Uterus (tissue), 4 donors: ENCODE measurements around the gene GZMM. TPM values are rescaled to one million over a fixed set of nuclear protein-coding genes. Genes with fewer than 3 reads are reported as not detected.

Source experiments
- DNase-seq, 2 donors: peaks; one replicate each; pipeline ENCODE4 v3.0.0-alpha.2; 2019 to 2020
- H3K27ac ChIP-seq, 2 donors: fragments of 200-600 bp; sonication (generic); 1 replicate in 1 of 2; 2 replicates in 1 of 2; pipeline ENCODE4 v1.5.1; 2016 to 2018
- H3K27me3 ChIP-seq, 2 donors: fragments of 200-600 bp; sonication (generic); one replicate each; pipeline ENCODE4 v1.5.1; 2018 to 2019; ENCODE audit warnings: control low read depth in 1 of 2
- H3K36me3 ChIP-seq, 2 donors: fragments of 200-600 bp; sonication (generic); one replicate each; pipeline ENCODE4 v1.5.1; 2019; ENCODE audit warnings: control low read depth in 1 of 2
- H3K4me1 ChIP-seq, 2 donors: fragments of 200-600 bp; sonication (generic); one replicate each; pipeline ENCODE4 v1.5.1; 2018 to 2019; ENCODE audit warnings: control low read depth in 1 of 2
- H3K4me3 ChIP-seq, 2 donors: fragments of 200-600 bp; sonication (generic); 1 replicate in 1 of 2; 2 replicates in 1 of 2; pipeline ENCODE4 v1.5.1; 2018 to 2019; ENCODE audit warnings: mild to moderate bottlenecking in 1 of 2
- H3K9me3 ChIP-seq, 2 donors: fragments of 200-600 bp; sonication (generic); one replicate each; pipeline ENCODE4 v1.5.1; 2019; ENCODE audit warnings: control low read depth in 1 of 2
- CTCF ChIP-seq, 4 experiments: fragments of 200-600 bp in 2 of 4; fragments of 450-650 bp in 2 of 4; sonication (generic) in 2 of 4; IDR thresholded peaks; one replicate each; pipeline ENCODE4 v1.5.1; 2016 to 2019; ENCODE audit warnings: antibody characterized with exemption in 4 of 4, mild to moderate bottlenecking in 2 of 4, moderate library complexity in 1 of 4
- POLR2A ChIP-seq, 2 donors: fragments of 450-650 bp; IDR thresholded peaks; one replicate each; pipeline ENCODE4 v1.6.1; 2016; ENCODE audit warnings: antibody characterized with exemption in 2 of 2, mild to moderate bottlenecking in 1 of 2, moderate library complexity in 1 of 2
- intact Hi-C: fragments of 100-400 bp; cut with DNase I; formaldehyde crosslinking; loops from one replicate; pipeline ENCODE4 v1.15.1; 2023; ENCODE audit warnings: low total_unique reads
- total RNA-seq, 4 donors: library from RNA; depleted of rRNA in 3 of 4; stranded (reverse); fragments of >200 nt in 3 of 4; gene quantifications; one replicate each; pipeline versions ENCODE4 v1.1.0 to v1.2.4, GENCODE V29; 2014 to 2023
- donor health status: DM: yes; HTN: yes; CAD: no.

The GZMM gene
- total RNA-seq, 4 donors from 2014 or later, result 0.62 to 1.6 TPM; not detected in 2

- TF ChIP-seq CTCF (IDR thresholded peaks at IDR 0.05) (no peak), POLR2A (IDR thresholded peaks at IDR 0.05) (no peak)
These were observed 17.9 kb upstream of the GZMM start for GRCh38 chr19:525857-526419.

GRCh38 chr19:530134-531008, 13.5 kb upstream of the GZMM start:
- peaks cover 0 to 20% of the 10 kb centered on the region in 2 donors for H3K4me1 ChIP-seq
- no peaks in the 10 kb centered on the region for H3K9me3 ChIP-seq
- intact Hi-C loops, result no loop called here
- peak overlapping the region; percentile 97 to 98 for H3K4me3 ChIP-seq
- no peaks in the 10 kb centered on the region for H3K27me3 ChIP-seq
- TF ChIP-seq POLR2A (IDR thresholded peaks at IDR 0.05) (no peak), CTCF (IDR thresholded peaks at IDR 0.05) (no peak)
- H3K36me3 ChIP-seq, result no peaks in the 10 kb centered on the region
- H3K27ac ChIP-seq, result peak overlapping the region; percentile 93 to 97
- peak in 1 of 2 donors; percentile 28 for DNase-seq

More at GRCh38 chr19:525857-526419, 17.9 kb upstream of the GZMM start:
- H3K36me3 ChIP-seq, result no peaks in the 10 kb centered on the region
- H3K27ac ChIP-seq, result no peak overlapping the region
- intact Hi-C loops, result no loop called here
- no peak for DNase-seq
- H3K27me3 ChIP-seq, result no peaks in the 10 kb centered on the region
- no peak overlapping the region for H3K4me3 ChIP-seq
- no peaks in the 10 kb centered on the region for H3K9me3 ChIP-seq
- H3K4me1 ChIP-seq, result no peaks in the 10 kb centered on the region

GRCh38 chr19:531009-531752, 12.7 kb upstream of the GZMM start:
- intact Hi-C loops, result no loop called here
- Histone ChIP-seq H3K27ac (peak overlapping the region; percentile 93 to 97), H3K4me3 (peak overlapping the region; percentile 97 to 98), H3K27me3 (no peaks in the 10 kb centered on the region), H3K36me3 (no peaks in the 10 kb centered on the region), H3K9me3 (no peaks in the 10 kb centered on the region), H3K4me1 (peaks cover 0 to 23% of the 10 kb centered on the region in 2 donors)
- TF ChIP-seq CTCF (IDR thresholded peaks at IDR 0.05) (peak in 2 of 4 experiments; percentile 24 to 31), POLR2A (IDR thresholded peaks at IDR 0.05) (no peak)
- DNase-seq, result peak; percentile 73 to 89

- H3K27ac ChIP-seq, result peak within 1 kb of the TSS; percentile 93 to 97
- DNase-seq, result peak in 1 of 2 donors; percentile 31
- intact Hi-C loops, result no loop called here
- no peaks in the 10 kb centered on the region for H3K27me3 ChIP-seq
- no peaks in the 10 kb centered on the region for H3K36me3 ChIP-seq
- TF ChIP-seq POLR2A (IDR thresholded peaks at IDR 0.05) (peak; percentile 87), CTCF (IDR thresholded peaks at IDR 0.05) (no peak)
- H3K9me3 ChIP-seq, result no peaks in the 10 kb centered on the region
- peak within 1 kb of the TSS; percentile 97 to 98 for H3K4me3 ChIP-seq
- peaks cover 0 to 23% of the 10 kb centered on the region in 2 donors for H3K4me1 ChIP-seq
These were observed 11.9 kb upstream of the GZMM start, which contains the start of gene CDC34 for GRCh38 chr19:531753-532560. Gene CDC34, plus strand, starts transcription at chr19:531760. Its CDS starts 172 bp downstream, at chr19:531932.
